H1 (cell line): ENCODE data around the gene RASAL2. TPM values are rescaled to one million over a fixed set of nuclear protein-coding genes. Genes with fewer than 3 reads are reported as not detected.

Experiments used
- CTBP2 ChIP-seq: IDR thresholded peaks from 2 replicates; pipeline ENCODE4 v1.7.0; 2011; ENCODE audit warnings: borderline replicate concordance, mild to moderate bottlenecking, moderate library complexity, mixed read lengths, low read length; ENCODE audit not compliant: insufficient read depth, insufficient read length
- polyA plus RNA-seq, 7 experiments: library from polyadenylated mRNA; depleted of rRNA in 3 of 7; stranded (reverse) in 5 of 7; unstranded in 2 of 7; fragments of >200 nt in 5 of 7; fragments of 200-250 nt in 2 of 7; gene quantifications; 1 replicate in 5 of 7; 2 replicates in 1 of 7; 4 replicates in 1 of 7; pipeline versions ENCODE4 v1.2.1 to v1.2.3, GENCODE V29; 2011 to 2013; ENCODE audit warnings: missing spikeins in 2 of 7, mixed read lengths in 2 of 7
- total RNA-seq: library from RNA; stranded (reverse); fragmentation: NEBNext Ultra II Directional; extraction: Animal tissue kit (Norgen Biotek cat#: 25700); gene quantifications from 2 replicates; pipeline ENCODE4 v1.2.1, GENCODE V29; 2021

Gene RASAL2
- total and polyA plus RNA-seq, 2 of the 8 experiments (the other 6 are each of a cell fraction or from before 2014, with no cell fraction given): 15.9 to 32.5 TPM

DNA sequence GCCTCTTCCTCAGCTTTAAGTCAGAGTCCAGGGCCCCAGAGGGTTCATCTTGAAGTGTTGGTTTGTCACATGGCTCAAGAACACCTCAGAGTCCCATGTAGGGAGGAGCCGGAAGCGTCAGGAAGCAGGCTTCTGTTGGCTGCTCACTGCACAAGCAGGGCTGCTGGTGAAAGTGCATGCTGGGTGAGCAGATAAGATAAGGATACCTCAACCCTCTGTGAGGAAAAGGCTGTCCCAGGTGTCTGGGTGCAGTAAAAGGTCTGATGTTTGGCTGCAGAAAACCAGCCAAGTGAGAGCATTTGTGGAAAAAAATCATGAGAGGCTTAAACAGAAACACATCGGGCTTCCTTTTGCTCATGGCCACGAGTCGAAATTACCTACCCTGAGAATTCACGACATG is 412.8 kb downstream of the RASAL2 start (continued):
- no peak for TF ChIP-seq CTBP2
- TF ChIP-seq, all 59 proteins: peak for 0
